H1 (cell line): ENCODE results near the gene CTNNBL1.

ENCODE experiments used
- BACH1 ChIP-seq: IDR thresholded peaks from 2 replicates; pipeline ENCODE4 v1.6.1; 2012; ENCODE audit warnings: low read length, improper control_type of control experiment
- EP300 ChIP-seq, 2 experiments: IDR thresholded peaks; 1 replicate in 1 of 2; 2 replicates in 1 of 2; pipeline ENCODE4 v1.6.1; 2011 to 2012; ENCODE audit warnings: low read depth in 2 of 2, low read length in 2 of 2, mild to moderate bottlenecking in 2 of 2, borderline replicate concordance in 1 of 2, inconsistent platforms in 1 of 2, moderate library complexity in 1 of 2
- FOSL1 ChIP-seq: IDR thresholded peaks from 2 replicates; pipeline ENCODE4 v1.6.1; 2011; ENCODE audit warnings: mild to moderate bottlenecking, low read depth, low read length, moderate library complexity; ENCODE audit not compliant: insufficient read depth
- KDM1A ChIP-seq: fragments of 200-600, 300-600 bp; sonication (generic); IDR thresholded peaks from 2 replicates; pipeline ENCODE4 v1.7.1; 2016; ENCODE audit warnings: mild to moderate bottlenecking, low read length, borderline replicate concordance
- NRF1 ChIP-seq: IDR thresholded peaks from 2 replicates; pipeline ENCODE4 v1.6.1; 2011; ENCODE audit warnings: mild to moderate bottlenecking, low read depth, low read length, improper control_type of control experiment
- RFX5 ChIP-seq: IDR thresholded peaks from 2 replicates; pipeline ENCODE4 v1.6.1; 2011; ENCODE audit warnings: low read depth, low read length, improper control_type of control experiment, borderline replicate concordance
- TF ChIP-seq, protein P1 (sequence below), 3 experiments: IDR thresholded peaks; 1 replicate in 2 of 3; 2 replicates in 1 of 3; pipeline versions ENCODE4 v1.5.1 to v1.6.1; 2011; ENCODE audit warnings: low read length in 3 of 3, mild to moderate bottlenecking in 3 of 3, inconsistent platforms in 2 of 3, low read depth in 1 of 3, moderate library complexity in 1 of 3; ENCODE audit not compliant: insufficient read depth in 1 of 3; ENCODE audit errors: control extremely low read depth in 1 of 3

DNA sequence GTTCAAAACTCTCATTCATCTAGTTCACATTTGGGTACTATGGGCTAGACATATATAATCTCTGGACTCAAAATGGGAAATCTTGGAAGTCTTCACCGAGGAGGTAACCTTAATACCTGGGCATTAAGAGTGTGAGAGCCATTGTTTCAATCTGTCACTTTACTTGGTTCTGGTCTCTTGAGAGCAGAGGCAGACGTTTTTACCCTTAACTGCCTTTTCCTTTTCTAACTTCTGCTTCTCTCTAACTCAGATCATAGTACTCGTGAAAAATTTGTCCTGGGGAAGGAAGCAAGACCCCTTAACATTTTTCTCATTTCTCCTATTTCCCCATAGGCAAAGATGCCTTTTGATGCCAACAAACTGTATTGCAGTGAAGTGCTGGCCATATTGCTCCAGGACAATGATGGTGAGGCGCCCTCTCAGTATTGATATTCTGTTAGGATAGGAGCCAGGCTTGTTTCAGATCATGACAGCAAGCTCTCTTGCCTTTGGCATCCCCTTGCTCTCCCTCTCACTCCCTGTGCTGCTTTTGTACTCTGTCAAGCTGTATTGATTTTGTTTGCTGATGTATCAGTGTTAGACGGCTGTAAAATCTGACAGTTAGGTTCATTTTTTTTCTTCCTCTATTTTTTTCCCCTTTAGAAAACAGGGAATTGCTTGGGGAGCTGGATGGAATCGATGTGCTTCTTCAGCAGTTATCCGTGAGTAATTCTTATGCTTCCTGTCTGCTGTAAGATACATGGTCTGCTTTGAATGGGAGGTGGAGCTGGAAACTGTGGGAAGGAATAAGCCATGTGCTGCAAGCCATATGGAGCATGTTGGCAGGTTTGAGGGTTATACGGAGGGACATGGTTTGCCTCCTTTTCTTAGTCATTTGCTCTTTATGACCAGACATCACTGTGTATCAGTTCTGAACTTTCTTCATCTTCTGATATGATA lies 83.5 kb downstream of the CTNNBL1 start:
- no peak for TF ChIP-seq FOSL1
- TF ChIP-seq, protein P1, sequence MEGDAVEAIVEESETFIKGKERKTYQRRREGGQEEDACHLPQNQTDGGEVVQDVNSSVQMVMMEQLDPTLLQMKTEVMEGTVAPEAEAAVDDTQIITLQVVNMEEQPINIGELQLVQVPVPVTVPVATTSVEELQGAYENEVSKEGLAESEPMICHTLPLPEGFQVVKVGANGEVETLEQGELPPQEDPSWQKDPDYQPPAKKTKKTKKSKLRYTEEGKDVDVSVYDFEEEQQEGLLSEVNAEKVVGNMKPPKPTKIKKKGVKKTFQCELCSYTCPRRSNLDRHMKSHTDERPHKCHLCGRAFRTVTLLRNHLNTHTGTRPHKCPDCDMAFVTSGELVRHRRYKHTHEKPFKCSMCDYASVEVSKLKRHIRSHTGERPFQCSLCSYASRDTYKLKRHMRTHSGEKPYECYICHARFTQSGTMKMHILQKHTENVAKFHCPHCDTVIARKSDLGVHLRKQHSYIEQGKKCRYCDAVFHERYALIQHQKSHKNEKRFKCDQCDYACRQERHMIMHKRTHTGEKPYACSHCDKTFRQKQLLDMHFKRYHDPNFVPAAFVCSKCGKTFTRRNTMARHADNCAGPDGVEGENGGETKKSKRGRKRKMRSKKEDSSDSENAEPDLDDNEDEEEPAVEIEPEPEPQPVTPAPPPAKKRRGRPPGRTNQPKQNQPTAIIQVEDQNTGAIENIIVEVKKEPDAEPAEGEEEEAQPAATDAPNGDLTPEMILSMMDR (IDR thresholded peaks at IDR 0.05; ENCODE audit: control extremely low read depth in 1 of 3, insufficient read depth in 1 of 3, low read depth in 1 of 3, low read length in 3 of 3) = no peak
- TF ChIP-seq BACH1 = no peak
- no peak for TF ChIP-seq RFX5
- no peak for TF ChIP-seq EP300 (IDR thresholded peaks at IDR 0.05; ENCODE audit: borderline replicate concordance in 1 of 2, low read depth in 2 of 2, low read length in 2 of 2)
- no peak for TF ChIP-seq NRF1
- no peak for TF ChIP-seq KDM1A
